HepG2 (cell line): ENCODE measurements around the gene HTRA2.

Experiments
- DPF2 ChIP-seq: sonication (generic); formaldehyde crosslinking; IDR thresholded peaks from 2 replicates; pipeline ENCODE4 v1.4.0; 2020; ENCODE audit warnings: mild to moderate bottlenecking, low read depth, missing genetic modification reagents, borderline replicate concordance
- MXD4 ChIP-seq: IDR thresholded peaks from 2 replicates; pipeline ENCODE4 v1.6.1; 2016; ENCODE audit warnings: mild to moderate bottlenecking, missing biosample characterization, missing genetic modification reagents
- NFE2L1 ChIP-seq: sonication (generic); formaldehyde crosslinking; IDR thresholded peaks from 2 replicates; pipeline ENCODE4 v1.4.0; 2020; ENCODE audit warnings: missing genetic modification reagents, mild to moderate bottlenecking, borderline replicate concordance
- POLR2AphosphoS2 ChIP-seq: IDR thresholded peaks from 2 replicates; pipeline ENCODE4 v1.6.1; 2011; ENCODE audit warnings: low read depth, low read length, improper control_type of control experiment
- RFX5 ChIP-seq: IDR thresholded peaks from 2 replicates; pipeline ENCODE4 v1.6.1; 2011; ENCODE audit warnings: low read depth, low read length, improper control_type of control experiment
- SMC3 ChIP-seq: IDR thresholded peaks from 2 replicates; pipeline ENCODE4 v1.6.1; 2011; ENCODE audit warnings: low read length, improper control_type of control experiment
- SP1 ChIP-seq, 2 experiments: fragments of 450-650 bp in 1 of 2; sonication (generic) in 1 of 2; formaldehyde crosslinking in 1 of 2; IDR thresholded peaks; 2 replicates each; pipeline versions ENCODE4 v1.4.0 to v1.6.1; 2016 to 2020; ENCODE audit warnings: missing genetic modification reagents in 1 of 2
- TARDBP ChIP-seq: sonication (generic); formaldehyde crosslinking; IDR thresholded peaks from 2 replicates; pipeline ENCODE4 v1.8.0; 2022; ENCODE audit warnings: mild to moderate bottlenecking, missing genetic modification reagents
- ZNF251 ChIP-seq: sonication (generic); formaldehyde crosslinking; IDR thresholded peaks from 2 replicates; pipeline ENCODE4 v1.9.0; 2021; ENCODE audit warnings: mild to moderate bottlenecking, missing genetic modification reagents
- ZNF577 ChIP-seq: sonication (generic); formaldehyde crosslinking; IDR thresholded peaks from 2 replicates; pipeline ENCODE4 v1.4.0; 2020; ENCODE audit warnings: mild to moderate bottlenecking, low read depth, missing genetic modification reagents, borderline replicate concordance
- ZSCAN22 ChIP-seq: sonication (generic); formaldehyde crosslinking; IDR thresholded peaks from 2 replicates; pipeline ENCODE4 v1.4.0; 2020; ENCODE audit warnings: mild to moderate bottlenecking, missing genetic modification reagents
- ZZZ3 ChIP-seq: sonication (generic); formaldehyde crosslinking; IDR thresholded peaks from 2 replicates; pipeline ENCODE4 v1.4.0; 2020; ENCODE audit warnings: missing genetic modification reagents, mild to moderate bottlenecking, borderline replicate concordance
- TF ChIP-seq, protein P1 (sequence below): sonication (generic); formaldehyde crosslinking; IDR thresholded peaks from 2 replicates; pipeline ENCODE4 v1.8.1; 2022; ENCODE audit warnings: mild to moderate bottlenecking, missing genetic modification reagents

DNA sequence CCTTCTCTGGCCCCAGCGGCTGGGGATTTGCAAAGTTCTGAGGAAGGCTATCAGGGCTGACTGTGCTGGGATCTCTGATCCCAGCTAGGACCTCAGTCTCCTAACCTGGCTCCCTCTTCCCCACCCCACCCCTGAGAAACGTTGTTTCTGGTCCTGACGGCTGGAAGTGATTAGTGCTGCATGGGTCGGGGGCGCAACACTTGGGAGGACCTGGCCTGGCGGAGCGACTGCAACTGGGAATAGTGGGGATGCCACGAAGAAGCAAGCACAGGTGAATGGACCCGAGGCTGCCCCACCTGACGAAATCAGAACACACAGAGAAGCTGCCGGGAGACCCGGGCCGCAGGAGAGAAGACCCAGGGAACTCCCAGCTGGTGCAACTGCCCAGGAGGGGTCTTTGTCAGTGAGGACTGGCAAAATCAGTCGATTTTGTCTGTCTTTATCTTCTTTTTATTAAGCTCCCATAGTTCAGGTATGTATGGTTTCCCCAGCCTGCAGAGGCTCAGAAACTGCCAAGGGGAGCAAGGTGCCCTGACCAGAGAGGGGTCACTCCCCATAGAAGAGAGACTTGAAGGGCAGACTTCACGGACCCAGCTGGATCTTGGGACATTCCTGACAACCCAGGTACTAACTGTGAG is 29.7 kb upstream of the HTRA2 start:
- TF ChIP-seq ZNF251 = no peak
- TF ChIP-seq SMC3 = no peak
- TF ChIP-seq, protein P1, sequence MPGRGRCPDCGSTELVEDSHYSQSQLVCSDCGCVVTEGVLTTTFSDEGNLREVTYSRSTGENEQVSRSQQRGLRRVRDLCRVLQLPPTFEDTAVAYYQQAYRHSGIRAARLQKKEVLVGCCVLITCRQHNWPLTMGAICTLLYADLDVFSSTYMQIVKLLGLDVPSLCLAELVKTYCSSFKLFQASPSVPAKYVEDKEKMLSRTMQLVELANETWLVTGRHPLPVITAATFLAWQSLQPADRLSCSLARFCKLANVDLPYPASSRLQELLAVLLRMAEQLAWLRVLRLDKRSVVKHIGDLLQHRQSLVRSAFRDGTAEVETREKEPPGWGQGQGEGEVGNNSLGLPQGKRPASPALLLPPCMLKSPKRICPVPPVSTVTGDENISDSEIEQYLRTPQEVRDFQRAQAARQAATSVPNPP (CRISPR knock-in tag) = no peak
- TF ChIP-seq DPF2 (CRISPR knock-in tag) = no peak
- TF ChIP-seq SP1 (IDR thresholded peaks at IDR 0.05) = no peak
- TF ChIP-seq SP1 (CRISPR knock-in tag; IDR thresholded peaks at IDR 0.05) = no peak
- TF ChIP-seq ZNF577 (CRISPR knock-in tag) = no peak
- TF ChIP-seq TARDBP (CRISPR knock-in tag) = no peak
- TF ChIP-seq POLR2AphosphoS2 = no peak
- no peak for TF ChIP-seq NFE2L1 (CRISPR knock-in tag)
- TF ChIP-seq MXD4 (CRISPR knock-in tag) = no peak
- TF ChIP-seq ZSCAN22 (CRISPR knock-in tag) = no peak
- TF ChIP-seq RFX5 = no peak
- TF ChIP-seq ZZZ3 (CRISPR knock-in tag) = no peak
